HepG2 (cell line): ENCODE data around the gene NPB. TPM values are rescaled to one million over a fixed set of nuclear protein-coding genes. Genes with fewer than 3 reads are reported as not detected.

Source experiments
- BRD4 ChIP-seq: sonication (generic); formaldehyde crosslinking; IDR thresholded peaks from 2 replicates; pipeline ENCODE4 v1.4.0; 2020; ENCODE audit warnings: missing genetic modification reagents
- CCAR2 ChIP-seq: fragments of 200-400 bp; formaldehyde crosslinking; optimal IDR thresholded peaks from 2 replicates; pipeline ENCODE3; 2018; ENCODE audit warnings: low read depth, mild to moderate bottlenecking, low read length, moderate library complexity
- CENPT ChIP-seq: sonication (generic); formaldehyde crosslinking; IDR thresholded peaks from 2 replicates; pipeline ENCODE4 v1.8.0; 2022; ENCODE audit warnings: low read depth, mild to moderate bottlenecking, moderate library complexity, missing genetic modification reagents
- FOXJ3 ChIP-seq: sonication (generic); formaldehyde crosslinking; IDR thresholded peaks from 2 replicates; pipeline ENCODE4 v1.4.0; 2020; ENCODE audit warnings: missing genetic modification reagents, mild to moderate bottlenecking, borderline replicate concordance
- FOXO1 ChIP-seq: sonication (generic); formaldehyde crosslinking; IDR thresholded peaks from 2 replicates; pipeline ENCODE4 v1.4.0; 2020; ENCODE audit warnings: missing genetic modification reagents
- HNRNPK ChIP-seq: fragments of 200-400 bp; formaldehyde crosslinking; IDR thresholded peaks from 2 replicates; pipeline ENCODE4 v1.6.1; 2018; ENCODE audit warnings: low read length, low read depth, moderate library complexity, mild to moderate bottlenecking; ENCODE audit not compliant: poor library complexity, severe bottlenecking
- JUND ChIP-seq: sonication (generic); formaldehyde crosslinking; IDR thresholded peaks from 2 replicates; pipeline ENCODE4 v1.8.0; 2022; ENCODE audit warnings: mild to moderate bottlenecking, missing genetic modification reagents
- MBNL3 ChIP-seq: fragments of 250-450 bp; sonication (Bioruptor Pico); conservative IDR thresholded peaks from 2 replicates; pipeline ENCODE4 v1.8.0; 2022; ENCODE audit warnings: mild to moderate bottlenecking, inconsistent platforms
- MYC ChIP-seq: sonication (generic); formaldehyde crosslinking; IDR thresholded peaks from 2 replicates; pipeline ENCODE4 v1.9.0; 2021; ENCODE audit warnings: missing genetic modification reagents, borderline replicate concordance
- NAIF1 ChIP-seq: sonication (generic); formaldehyde crosslinking; IDR thresholded peaks from 2 replicates; pipeline ENCODE4 v1.5.0; 2020; ENCODE audit warnings: mild to moderate bottlenecking, missing genetic modification reagents, borderline replicate concordance
- NFYB ChIP-seq: sonication (generic); formaldehyde crosslinking; IDR thresholded peaks from 2 replicates; pipeline ENCODE4 v1.4.0; 2020; ENCODE audit warnings: missing genetic modification reagents
- SCMH1 ChIP-seq: sonication (generic); formaldehyde crosslinking; IDR thresholded peaks from 2 replicates; pipeline ENCODE4 v1.9.0; 2021; ENCODE audit warnings: missing genetic modification reagents, mild to moderate bottlenecking, borderline replicate concordance
- TAF1 ChIP-seq: sonication (generic); formaldehyde crosslinking; IDR thresholded peaks from 2 replicates; pipeline ENCODE4 v1.4.0; 2020; ENCODE audit warnings: missing genetic modification reagents
- TMF1 ChIP-seq: sonication (generic); formaldehyde crosslinking; IDR thresholded peaks from 2 replicates; pipeline ENCODE4 v1.8.1; 2022; ENCODE audit warnings: low read depth, missing genetic modification reagents
- ZNF230 ChIP-seq: sonication (generic); formaldehyde crosslinking; IDR thresholded peaks from 2 replicates; pipeline ENCODE4 v1.4.0; 2020; ENCODE audit warnings: mild to moderate bottlenecking, missing genetic modification reagents
- ZNF296 ChIP-seq: sonication (generic); formaldehyde crosslinking; conservative IDR thresholded peaks from 2 replicates; pipeline ENCODE4 v1.5.0; 2020; ENCODE audit warnings: mild to moderate bottlenecking, missing genetic modification reagents
- ZNF34 ChIP-seq: sonication (generic); formaldehyde crosslinking; IDR thresholded peaks from 2 replicates; pipeline ENCODE4 v1.4.0; 2020; ENCODE audit warnings: mild to moderate bottlenecking, missing genetic modification reagents, borderline replicate concordance
- ZNF382 ChIP-seq: sonication (generic); formaldehyde crosslinking; IDR thresholded peaks from 2 replicates; pipeline ENCODE4 v1.5.0; 2020; ENCODE audit warnings: missing genetic modification reagents, mild to moderate bottlenecking, borderline replicate concordance
- polyA plus RNA-seq, 8 experiments: library from polyadenylated mRNA; depleted of rRNA in 3 of 8; stranded (reverse) in 7 of 8; unstranded in 1 of 8; fragments of >200 nt; fragmentation: Illumina TruSeq in 4 of 8; extraction: Trizol in 4 of 8; gene quantifications; 2 replicates each; pipeline versions ENCODE4 v1.2.1 to v1.2.3, GENCODE V29; 2011 to 2016; ENCODE audit warnings: low read depth in 4 of 8, missing spikeins in 1 of 8, mixed read lengths in 1 of 8; ENCODE audit not compliant: insufficient read depth in 1 of 8
- total RNA-seq, 5 experiments: library from RNA; depleted of rRNA; stranded (reverse); fragments of >200 nt; fragmentation: Illumina TruSeq; extraction: Trizol; gene quantifications; 2 replicates each; pipeline ENCODE4 v1.2.3, GENCODE V29; 2016; ENCODE audit warnings: low read depth in 1 of 5
- TF ChIP-seq, protein P1 (sequence below): sonication (generic); formaldehyde crosslinking; IDR thresholded peaks from 2 replicates; pipeline ENCODE4 v1.8.0; 2022; ENCODE audit warnings: missing genetic modification reagents, mild to moderate bottlenecking, moderate library complexity, borderline replicate concordance
- TF ChIP-seq, protein P2 (sequence below): sonication (generic); formaldehyde crosslinking; IDR thresholded peaks from 2 replicates; pipeline ENCODE4 v1.5.0; 2020; ENCODE audit warnings: mild to moderate bottlenecking, missing genetic modification reagents, borderline replicate concordance

The NPB gene
- total and polyA plus RNA-seq, 2 of the 13 experiments (the other 11 are each of a cell fraction or from before 2014, with no cell fraction given), result 0.11 to 0.93 TPM

GRCh38 chr17:81934850-81935708 lies 33.0 kb downstream of the NPB start (continued):
- no peak for TF ChIP-seq FOXO1 (CRISPR knock-in tag)
- TF ChIP-seq ZNF34 (CRISPR knock-in tag), result no peak
- TF ChIP-seq NFYB (CRISPR knock-in tag), result no peak
- no peak for TF ChIP-seq FOXJ3 (CRISPR knock-in tag)
- no peak for TF ChIP-seq CENPT
- no peak for TF ChIP-seq ZNF382 (CRISPR knock-in tag)
- TF ChIP-seq, protein P1, sequence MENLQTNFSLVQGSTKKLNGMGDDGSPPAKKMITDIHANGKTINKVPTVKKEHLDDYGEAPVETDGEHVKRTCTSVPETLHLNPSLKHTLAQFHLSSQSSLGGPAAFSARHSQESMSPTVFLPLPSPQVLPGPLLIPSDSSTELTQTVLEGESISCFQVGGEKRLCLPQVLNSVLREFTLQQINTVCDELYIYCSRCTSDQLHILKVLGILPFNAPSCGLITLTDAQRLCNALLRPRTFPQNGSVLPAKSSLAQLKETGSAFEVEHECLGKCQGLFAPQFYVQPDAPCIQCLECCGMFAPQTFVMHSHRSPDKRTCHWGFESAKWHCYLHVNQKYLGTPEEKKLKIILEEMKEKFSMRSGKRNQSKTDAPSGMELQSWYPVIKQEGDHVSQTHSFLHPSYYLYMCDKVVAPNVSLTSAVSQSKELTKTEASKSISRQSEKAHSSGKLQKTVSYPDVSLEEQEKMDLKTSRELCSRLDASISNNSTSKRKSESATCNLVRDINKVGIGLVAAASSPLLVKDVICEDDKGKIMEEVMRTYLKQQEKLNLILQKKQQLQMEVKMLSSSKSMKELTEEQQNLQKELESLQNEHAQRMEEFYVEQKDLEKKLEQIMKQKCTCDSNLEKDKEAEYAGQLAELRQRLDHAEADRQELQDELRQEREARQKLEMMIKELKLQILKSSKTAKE, result peak; percentile 28; the same call in 1 of the 2 replicates
- peak; percentile 28; the same call in 1 of the 2 replicates for TF ChIP-seq TAF1 (CRISPR knock-in tag)
- TF ChIP-seq MYC (CRISPR knock-in tag), result no peak
- no peak for TF ChIP-seq ZNF296 (CRISPR knock-in tag)
- TF ChIP-seq, protein P2, sequence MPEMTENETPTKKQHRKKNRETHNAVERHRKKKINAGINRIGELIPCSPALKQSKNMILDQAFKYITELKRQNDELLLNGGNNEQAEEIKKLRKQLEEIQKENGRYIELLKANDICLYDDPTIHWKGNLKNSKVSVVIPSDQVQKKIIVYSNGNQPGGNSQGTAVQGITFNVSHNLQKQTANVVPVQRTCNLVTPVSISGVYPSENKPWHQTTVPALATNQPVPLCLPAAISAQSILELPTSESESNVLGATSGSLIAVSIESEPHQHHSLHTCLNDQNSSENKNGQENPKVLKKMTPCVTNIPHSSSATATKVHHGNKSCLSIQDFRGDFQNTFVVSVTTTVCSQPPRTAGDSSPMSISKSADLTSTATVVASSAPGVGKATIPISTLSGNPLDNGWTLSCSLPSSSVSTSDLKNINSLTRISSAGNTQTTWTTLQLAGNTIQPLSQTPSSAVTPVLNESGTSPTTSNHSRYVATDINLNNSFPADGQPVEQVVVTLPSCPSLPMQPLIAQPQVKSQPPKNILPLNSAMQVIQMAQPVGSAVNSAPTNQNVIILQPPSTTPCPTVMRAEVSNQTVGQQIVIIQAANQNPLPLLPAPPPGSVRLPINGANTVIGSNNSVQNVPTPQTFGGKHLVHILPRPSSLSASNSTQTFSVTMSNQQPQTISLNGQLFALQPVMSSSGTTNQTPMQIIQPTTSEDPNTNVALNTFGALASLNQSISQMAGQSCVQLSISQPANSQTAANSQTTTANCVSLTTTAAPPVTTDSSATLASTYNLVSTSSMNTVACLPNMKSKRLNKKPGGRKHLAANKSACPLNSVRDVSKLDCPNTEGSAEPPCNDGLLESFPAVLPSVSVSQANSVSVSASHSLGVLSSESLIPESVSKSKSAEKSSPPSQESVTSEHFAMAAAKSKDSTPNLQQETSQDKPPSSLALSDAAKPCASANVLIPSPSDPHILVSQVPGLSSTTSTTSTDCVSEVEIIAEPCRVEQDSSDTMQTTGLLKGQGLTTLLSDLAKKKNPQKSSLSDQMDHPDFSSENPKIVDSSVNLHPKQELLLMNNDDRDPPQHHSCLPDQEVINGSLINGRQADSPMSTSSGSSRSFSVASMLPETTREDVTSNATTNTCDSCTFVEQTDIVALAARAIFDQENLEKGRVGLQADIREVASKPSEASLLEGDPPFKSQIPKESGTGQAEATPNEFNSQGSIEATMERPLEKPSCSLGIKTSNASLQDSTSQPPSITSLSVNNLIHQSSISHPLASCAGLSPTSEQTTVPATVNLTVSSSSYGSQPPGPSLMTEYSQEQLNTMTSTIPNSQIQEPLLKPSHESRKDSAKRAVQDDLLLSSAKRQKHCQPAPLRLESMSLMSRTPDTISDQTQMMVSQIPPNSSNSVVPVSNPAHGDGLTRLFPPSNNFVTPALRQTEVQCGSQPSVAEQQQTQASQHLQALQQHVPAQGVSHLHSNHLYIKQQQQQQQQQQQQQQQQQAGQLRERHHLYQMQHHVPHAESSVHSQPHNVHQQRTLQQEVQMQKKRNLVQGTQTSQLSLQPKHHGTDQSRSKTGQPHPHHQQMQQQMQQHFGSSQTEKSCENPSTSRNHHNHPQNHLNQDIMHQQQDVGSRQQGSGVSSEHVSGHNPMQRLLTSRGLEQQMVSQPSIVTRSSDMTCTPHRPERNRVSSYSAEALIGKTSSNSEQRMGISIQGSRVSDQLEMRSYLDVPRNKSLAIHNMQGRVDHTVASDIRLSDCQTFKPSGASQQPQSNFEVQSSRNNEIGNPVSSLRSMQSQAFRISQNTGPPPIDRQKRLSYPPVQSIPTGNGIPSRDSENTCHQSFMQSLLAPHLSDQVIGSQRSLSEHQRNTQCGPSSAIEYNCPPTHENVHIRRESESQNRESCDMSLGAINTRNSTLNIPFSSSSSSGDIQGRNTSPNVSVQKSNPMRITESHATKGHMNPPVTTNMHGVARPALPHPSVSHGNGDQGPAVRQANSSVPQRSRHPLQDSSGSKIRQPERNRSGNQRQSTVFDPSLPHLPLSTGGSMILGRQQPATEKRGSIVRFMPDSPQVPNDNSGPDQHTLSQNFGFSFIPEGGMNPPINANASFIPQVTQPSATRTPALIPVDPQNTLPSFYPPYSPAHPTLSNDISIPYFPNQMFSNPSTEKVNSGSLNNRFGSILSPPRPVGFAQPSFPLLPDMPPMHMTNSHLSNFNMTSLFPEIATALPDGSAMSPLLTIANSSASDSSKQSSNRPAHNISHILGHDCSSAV (CRISPR knock-in tag), result no peak
- no peak for TF ChIP-seq MBNL3 (CRISPR knock-in tag)
- no peak for TF ChIP-seq NAIF1 (CRISPR knock-in tag)
- TF ChIP-seq ZNF230, result no peak
- TF ChIP-seq BRD4 (CRISPR knock-in tag), result peak; percentile 67; the same call in 1 of the 2 replicates
- no peak for TF ChIP-seq JUND
- TF ChIP-seq TMF1, result no peak
- TF ChIP-seq HNRNPK, result no peak
- no peak for TF ChIP-seq CCAR2
- TF ChIP-seq SCMH1 (CRISPR knock-in tag), result no peak
